T-cell (primary cell): ENCODE data around the gene SLC25A25. TPM values are rescaled to one million over a fixed set of nuclear protein-coding genes. Genes with fewer than 3 reads are reported as not detected.
A peak's percentile ranks its signal among the peaks of the same experiment; 100 is the strongest.
"Not testable (repeated sequence)": the region's sequence is repeated elsewhere in the genome, so short reads cannot be mapped to it uniquely, and the experiment has no call there.

Source experiments
- ATAC-seq, 4 experiments: fragments of 200-7000 bp in 3 of 4; fragments of 150-1000 bp in 1 of 4; cut with Tn5 transposase; replicated peaks in 1 of 4; 1 replicate in 3 of 4; 2 replicates in 1 of 4; pipeline ENCODE4 v1.10.0; 2021; ENCODE audit warnings: moderate library complexity in 3 of 4, mild to moderate bottlenecking in 2 of 4, moderate number of reproducible peaks in 1 of 4
- CTCF ChIA-PET, 2 donors: fragments of 300-600 bp; sonication (Branson Sonifier 250); formaldehyde crosslinking; loops; one replicate each; lab custom pipeline; 2022; ENCODE audit warnings: antibody characterized with exemption in 2 of 2; lab: Charles Lee
- POLR2A ChIA-PET, 2 donors: fragments of 300-600 bp; sonication (Branson Sonifier 250); formaldehyde crosslinking; loops; one replicate each; lab custom pipeline; 2022; ENCODE audit warnings: antibody characterized with exemption in 2 of 2; lab: Charles Lee
- DNase-seq, 35 experiments: peaks; one replicate each; pipeline versions ENCODE4 v3.0.0 to v3.0.0-alpha.2; 2013 to 2023
- H3K27ac ChIP-seq: one replicate; pipeline ENCODE4 v1.5.1; 2013; ENCODE audit warnings: low read length
- H3K27me3 ChIP-seq, 2 experiments: replicated peaks in 1 of 2; 1 replicate in 1 of 2; 2 replicates in 1 of 2; pipeline versions ENCODE4 v1.6.1 to v1.7.0; 2013; ENCODE audit warnings: low read length in 1 of 2, mixed read lengths in 1 of 2; ENCODE audit not compliant: control insufficient read depth in 2 of 2, insufficient read depth in 2 of 2; ENCODE audit errors: extremely low read depth in 1 of 2
- H3K36me3 ChIP-seq, 2 donors: 1 replicate in 1 of 2; 2 replicates in 1 of 2; pipeline versions ENCODE4 v1.6.1 to v1.7.0; 2013; ENCODE audit warnings: low read length in 1 of 2; ENCODE audit not compliant: control insufficient read depth in 2 of 2, insufficient read depth in 1 of 2; ENCODE audit errors: extremely low read depth in 1 of 2
- H3K4me1 ChIP-seq, 2 experiments: 1 replicate in 1 of 2; 2 replicates in 1 of 2; pipeline versions ENCODE4 v1.6.1 to v1.7.0; 2013; ENCODE audit warnings: low read length in 2 of 2, mixed read lengths in 1 of 2; ENCODE audit not compliant: insufficient read depth in 2 of 2, control insufficient read depth in 1 of 2; ENCODE audit errors: extremely low read depth in 1 of 2
- H3K4me3 ChIP-seq, 2 donors: 1 replicate in 1 of 2; 2 replicates in 1 of 2; pipeline versions ENCODE4 v1.5.1 to v1.7.0; 2013; ENCODE audit warnings: mild to moderate bottlenecking in 2 of 2, low read length in 1 of 2, moderate library complexity in 1 of 2; ENCODE audit not compliant: control insufficient read depth in 1 of 2; ENCODE audit errors: extremely low read depth in 1 of 2
- H3K9me3 ChIP-seq: 2 replicates; pipeline ENCODE4 v1.7.0; 2013
- H3K27ac Mint-ChIP-seq, 2 donors: one replicate each; pipeline ENCODE4 v1.8.0; 2020 to 2021; ENCODE audit warnings: mild to moderate bottlenecking in 2 of 2, mixed read lengths in 2 of 2
- H3K27me3 Mint-ChIP-seq, 2 donors: one replicate each; pipeline ENCODE4 v1.8.0; 2021 to 2022; ENCODE audit warnings: mixed read lengths in 2 of 2
- H3K36me3 Mint-ChIP-seq: one replicate; pipeline ENCODE4 v1.8.0; 2021; ENCODE audit warnings: mixed read lengths
- H3K4me1 Mint-ChIP-seq, 3 donors: one replicate each; pipeline ENCODE4 v1.8.0; 2020 to 2022; ENCODE audit warnings: mixed read lengths in 3 of 3, mild to moderate bottlenecking in 1 of 3
- H3K4me3 Mint-ChIP-seq, 3 donors: one replicate each; pipeline ENCODE4 v1.8.0; 2020 to 2022; ENCODE audit warnings: mild to moderate bottlenecking in 3 of 3, mixed read lengths in 3 of 3, moderate library complexity in 3 of 3
- H3K9me3 Mint-ChIP-seq, 3 donors: one replicate each; pipeline ENCODE4 v1.8.0; 2020 to 2022; ENCODE audit warnings: mixed read lengths in 3 of 3
- WGBS: methylation state at CpG from one replicate; pipeline ENCODE4 v1.1.5; 2013; ENCODE audit warnings: missing lambda C conversion rate; ENCODE audit not compliant: insufficient coverage; 5-methylcytosine and 5-hydroxymethylcytosine counted together
- total RNA-seq, 35 experiments: library from RNA in 6 of 35; stranded (reverse) in 6 of 35; fragments of 120-200 nt in 1 of 35; gene quantifications; one replicate each; pipeline versions ENCODE4 v1.2.1 to v1.2.4 and lab custom pipeline; 2013 to 2026

The SLC25A25 gene
- total RNA-seq, result 10 to 100 TPM; 11.8 to 21.0 (median 17.3) TPM
- total RNA-seq (2013), result 21.0 TPM
- 16.4 to 59.8 (median 33.6) reads per million in 29 experiments for total RNA-seq (lab: John Stamatoyannopoulos, UW)

DNA sequence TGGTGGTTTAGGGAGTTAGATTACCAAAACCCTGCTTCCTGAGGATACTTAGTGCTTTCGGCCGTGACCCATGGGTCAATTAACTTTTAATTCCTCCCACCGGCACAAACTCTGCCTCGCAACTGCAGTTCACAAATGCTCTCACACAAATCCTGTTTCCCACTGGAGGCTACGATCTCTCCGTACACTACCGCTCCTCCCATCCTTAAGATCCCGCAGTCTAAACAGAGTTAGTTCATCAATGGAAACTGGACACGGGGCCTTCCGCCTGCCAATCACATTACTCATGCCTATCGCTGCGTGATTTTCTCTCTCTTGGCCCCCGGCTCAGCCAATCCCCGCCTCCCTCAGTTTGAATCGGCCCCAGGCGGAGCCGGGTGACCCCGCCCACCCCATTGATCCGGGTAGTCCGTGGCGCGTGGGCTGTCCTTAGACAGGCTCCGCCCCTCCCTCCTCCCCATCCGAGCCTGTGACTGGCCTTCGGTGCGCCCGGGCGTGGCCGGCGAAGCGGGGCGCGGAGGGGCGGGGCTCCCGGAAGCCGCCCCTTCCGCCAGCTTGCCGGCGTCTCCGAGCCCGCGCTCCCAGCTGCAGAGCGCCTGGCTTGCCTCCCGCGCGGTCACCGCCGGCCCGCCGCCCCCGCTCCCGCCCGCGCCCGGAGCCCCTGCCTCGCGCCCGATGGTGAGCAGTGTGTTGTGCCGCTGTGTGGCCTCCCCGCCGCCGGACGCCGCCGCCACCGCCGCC lies at the start of gene SLC25A25:
Gene SLC25A25, plus strand, starts transcription at position 588 of the 741 bp plus-strand sequence. Its CDS starts 88 bp downstream, at position 676.
- Histone ChIP-seq H3K9me3 (no peaks in the 10 kb centered on the region), H3K36me3 (peaks cover 0 to 11% of the 10 kb centered on the region in 2 donors), H3K4me3 (peak within 1 kb of the TSS; percentile 70 to 98), H3K27ac (peak within 1 kb of the TSS; percentile 91), H3K4me1 (peaks cover 37 to 78% of the 10 kb centered on the region in 2 experiments), H3K27me3 (no peaks in the 10 kb centered on the region)
- Mint-ChIP-seq H3K36me3 (peaks cover 2% of the 10 kb centered on the region), H3K27ac (peak within 1 kb of the TSS; percentile 93), H3K4me1 (peaks cover 35 to 68% (median 57%) of the 10 kb centered on the region in 3 donors), H3K27me3 (no peaks in the 10 kb centered on the region), H3K9me3 (no peaks in the 10 kb centered on the region), H3K4me3 (peak within 1 kb of the TSS in 2 of 3 donors; percentile 93 to 97)
- DNase-seq (peak; percentile 99 to 100 (median 100)), ATAC-seq (peak; percentile 81 to 89 (median 85))
- CTCF ChIA-PET, result interaction anchor here in 1 of 2 donors (0.6 to 1.5 kb wide), 5 partner anchors 25 to 283 kb away, joined by 3 to 5 read pairs (median 3); no protein-coding TSS in a partner anchor
- POLR2A ChIA-PET, result interaction anchor here in 1 of 2 donors (0.9 to 1.0 kb wide), 3 partner anchors 19 to 42 kb away, joined by 3 to 4 read pairs (median 3); no protein-coding TSS in a partner anchor
- under 1% methylated on average over 65 of the region's 67 CpGs for WGBS

DNA sequence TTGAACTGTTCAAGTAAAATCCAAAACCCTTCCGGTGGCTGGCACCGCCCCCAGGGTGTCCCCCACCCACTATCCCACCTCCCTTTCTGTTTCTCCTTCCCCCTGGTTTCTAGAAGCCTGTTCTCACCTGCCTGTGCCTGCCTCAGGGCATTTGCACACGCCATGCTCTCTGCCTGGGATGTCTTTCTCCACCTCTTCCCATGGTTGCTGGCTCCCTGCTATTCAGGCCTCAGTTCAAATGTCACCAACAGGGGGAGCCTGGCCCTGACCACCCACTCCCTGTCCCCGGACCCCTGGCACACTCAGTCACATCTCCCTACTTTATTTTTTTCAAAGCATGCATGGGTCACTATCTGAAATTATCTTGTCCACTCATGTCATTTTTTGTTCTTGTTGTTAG lies 47.3 kb upstream of the SLC25A25 start:
- CTCF ChIA-PET, result interaction anchor here (0.6 to 1.5 kb wide), 5 partner anchors 14 to 52 kb away, joined by 3 to 5 read pairs (median 3); no protein-coding TSS in a partner anchor
- Mint-ChIP-seq H3K27me3 (no peaks in the 10 kb centered on the region), H3K27ac (peak overlapping the region; percentile 97 to 98), H3K36me3 (no peaks in the 10 kb centered on the region), H3K9me3 (no peaks in the 10 kb centered on the region), H3K4me1 (peaks cover 61 to 68% (median 65%) of the 10 kb centered on the region in 3 donors), H3K4me3 (peak overlapping the region in 1 of 3 donors; percentile 89)
- no peaks in the 10 kb centered on the region for H3K36me3 ChIP-seq
- H3K4me3 ChIP-seq, result no peak overlapping the region
- no peaks in the 10 kb centered on the region for H3K9me3 ChIP-seq
- DNase-seq (no peak), ATAC-seq (no peak)
- peak overlapping the region; percentile 54 for H3K27ac ChIP-seq
- no peaks in the 10 kb centered on the region for H3K27me3 ChIP-seq
- POLR2A ChIA-PET, result no interaction called here
- 81% methylated on average over 4 of the region's 4 CpGs for WGBS
- H3K4me1 ChIP-seq, result peaks cover 40 to 69% of the 10 kb centered on the region in 2 experiments

DNA sequence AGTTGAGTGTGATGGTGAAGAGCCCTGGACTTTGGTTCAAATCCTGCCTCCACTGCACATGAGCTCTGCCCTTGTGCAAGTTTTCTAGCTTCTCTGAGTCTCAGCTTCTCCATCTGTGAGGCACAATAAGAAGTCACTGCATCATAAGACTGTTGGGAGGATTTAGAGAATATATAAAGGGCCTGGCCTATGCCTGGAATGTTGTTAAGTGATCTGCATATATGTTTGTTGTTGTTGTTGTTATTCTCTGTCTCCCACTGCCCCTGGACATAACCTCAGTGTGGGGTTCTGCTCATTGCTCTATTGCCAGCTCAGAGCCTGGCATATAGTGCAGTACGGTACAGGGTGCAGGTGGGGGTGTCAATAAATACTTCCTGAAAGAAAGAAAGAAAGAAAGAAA lies 46.9 kb upstream of the SLC25A25 start:
- Mint-ChIP-seq H3K27ac (peak overlapping the region; percentile 97 to 98), H3K9me3 (no peaks in the 10 kb centered on the region), H3K4me3 (peak overlapping the region in 1 of 3 donors; percentile 89), H3K27me3 (no peaks in the 10 kb centered on the region), H3K36me3 (no peaks in the 10 kb centered on the region), H3K4me1 (peaks cover 63 to 70% (median 69%) of the 10 kb centered on the region in 3 donors)
- H3K4me3 ChIP-seq, result no peak overlapping the region
- 40% methylated on average over 1 of the region's 1 CpG for WGBS
- no peak for DNase-seq
- no peaks in the 10 kb centered on the region for H3K36me3 ChIP-seq
- peak overlapping the region; percentile 54 for H3K27ac ChIP-seq
- ChIA-PET POLR2A (no interaction called here), CTCF (interaction anchor here (0.6 to 1.5 kb wide), 4 partner anchors 13 to 35 kb away, joined by 3 to 5 read pairs (median 4); no protein-coding TSS in a partner anchor)
- H3K4me1 ChIP-seq, result peaks cover 41 to 70% of the 10 kb centered on the region in 2 experiments
- no peak for ATAC-seq
- H3K9me3 ChIP-seq, result no peaks in the 10 kb centered on the region
- no peaks in the 10 kb centered on the region for H3K27me3 ChIP-seq

DNA sequence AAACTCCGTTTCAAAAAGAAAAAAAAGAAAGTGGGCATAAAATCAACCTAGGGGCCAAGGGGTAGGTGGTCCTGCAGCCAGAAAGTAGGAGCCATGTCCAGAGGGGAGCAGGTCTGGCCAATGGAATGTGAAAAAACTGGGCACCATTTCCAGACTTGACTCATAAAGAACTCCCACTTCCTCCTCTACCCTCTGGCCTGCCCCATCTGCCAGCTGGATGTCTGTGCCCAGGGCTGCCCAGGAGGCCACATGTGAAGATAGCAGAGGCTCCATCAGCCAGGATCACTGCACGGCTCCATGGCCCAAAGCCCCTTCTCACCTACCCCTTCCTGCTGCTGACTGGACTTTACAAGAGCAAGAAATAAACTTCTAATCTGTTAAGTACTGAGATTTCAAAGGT lies 45.1 kb upstream of the SLC25A25 start:
- WGBS, result no CpG with 5 or more reads among the region's 2 CpGs
- H3K4me3 Mint-ChIP-seq, result peak overlapping the region in 1 of 3 donors; percentile 89
- ChIA-PET POLR2A (interaction anchor here (1.0 to 1.4 kb wide), 2 partner anchors 15 to 44 kb away, joined by 3 to 7 read pairs; no protein-coding TSS in a partner anchor), CTCF (no interaction called here)
- H3K4me3 ChIP-seq, result no peak overlapping the region
- peaks cover 77 to 80% (median 78%) of the 10 kb centered on the region in 3 donors for H3K4me1 Mint-ChIP-seq
- H3K4me1 ChIP-seq, result peaks cover 57 to 86% of the 10 kb centered on the region in 2 experiments
- peak overlapping the region; percentile 54 for H3K27ac ChIP-seq
- H3K27ac Mint-ChIP-seq, result peak overlapping the region; percentile 97 to 98
- no peaks in the 10 kb centered on the region for H3K27me3 Mint-ChIP-seq
- DNase-seq, result no peak
- no peaks in the 10 kb centered on the region for H3K9me3 ChIP-seq
- H3K36me3 Mint-ChIP-seq, result no peaks in the 10 kb centered on the region
- H3K9me3 Mint-ChIP-seq, result no peaks in the 10 kb centered on the region
- H3K36me3 ChIP-seq, result no peaks in the 10 kb centered on the region
- ATAC-seq, result no peak
- H3K27me3 ChIP-seq, result no peaks in the 10 kb centered on the region

DNA sequence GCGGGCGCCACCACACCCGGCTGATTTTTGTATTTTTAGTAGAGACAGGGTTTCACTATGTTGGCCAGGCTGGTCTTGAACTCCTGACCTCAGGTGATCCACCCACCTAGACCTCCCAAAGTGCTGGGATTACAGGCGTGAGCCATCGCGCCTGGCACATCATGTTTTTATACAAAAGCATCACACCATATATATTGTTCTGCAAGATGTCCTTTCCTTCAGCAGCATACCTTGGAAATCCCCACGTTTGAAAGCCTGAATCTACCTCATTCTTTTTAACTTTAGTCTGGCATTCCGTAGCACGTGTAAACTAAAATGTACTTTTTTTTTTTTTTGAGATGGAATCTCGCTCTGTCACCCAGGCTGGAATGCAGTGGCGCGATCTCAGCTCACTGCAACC lies 44.4 kb upstream of the SLC25A25 start:
- ATAC-seq, result peak in 1 of 4 experiments; percentile 23
- Mint-ChIP-seq H3K27ac (peak overlapping the region; percentile 97 to 98), H3K4me1 (peaks cover 85 to 88% (median 85%) of the 10 kb centered on the region in 3 donors), H3K4me3 (peak overlapping the region; percentile 9 to 89 (median 43))
- H3K4me1 ChIP-seq, result peaks cover 62 to 89% of the 10 kb centered on the region in 2 experiments
- H3K27me3 Mint-ChIP-seq, H3K36me3 Mint-ChIP-seq, H3K36me3 ChIP-seq, H3K27me3 ChIP-seq, H3K4me3 ChIP-seq, H3K9me3 ChIP-seq, H3K9me3 Mint-ChIP-seq: not testable (repeated sequence)
- WGBS, result 68% methylated on average over 3 of the region's 12 CpGs
- CTCF ChIA-PET, result interaction anchor here in 1 of 2 donors (0.6 kb wide), 1 partner anchor 26 kb away, joined by 3 read pairs; no protein-coding TSS in a partner anchor
- DNase-seq, result peak in 5 of 35 experiments; percentile 21 to 72 (median 40)
- POLR2A ChIA-PET, result interaction anchor here in 1 of 2 donors (0.6 kb wide), 1 partner anchor 17 kb away, joined by 3 read pairs; no protein-coding TSS in a partner anchor
- peak overlapping the region; percentile 54 for H3K27ac ChIP-seq
